CD4-positive, alpha-beta T cell (primary cell): ENCODE measurements around the gene APOL3. TPM values are rescaled to one million over a fixed set of nuclear protein-coding genes. Genes with fewer than 3 reads are reported as not detected.

Experiments used
- ATAC-seq: fragments of 200-7000 bp; cut with Tn5 transposase; one replicate; pipeline ENCODE4 v1.10.0; 2022; ENCODE audit warnings: mild to moderate bottlenecking; ENCODE audit not compliant: poor library complexity
- CTCF ChIA-PET: fragments of 350-600 bp; sonication (Branson Sonifier 250); formaldehyde crosslinking; loops from one replicate; lab custom pipeline; 2021; ENCODE audit warnings: antibody characterized with exemption, inconsistent platforms; lab: Charles Lee
- POLR2A ChIA-PET: fragments of 350-600 bp; sonication (Branson Sonifier 250); formaldehyde crosslinking; loops from one replicate; lab custom pipeline; 2021; ENCODE audit warnings: antibody characterized with exemption, inconsistent platforms; lab: Charles Lee
- DNase-seq, 14 experiments: peaks; one replicate each; pipeline ENCODE4 v3.0.0-alpha.2; 2013 to 2020; ENCODE audit warnings: mixed read lengths in 2 of 14
- H3K27ac ChIP-seq, 2 donors: one replicate each; pipeline versions ENCODE4 v1.5.1 to v1.7.0; 2013; ENCODE audit warnings: low read length in 2 of 2, low read depth in 1 of 2, mild to moderate bottlenecking in 1 of 2
- H3K27me3 ChIP-seq, 2 experiments: 1 replicate in 1 of 2; 2 replicates in 1 of 2; pipeline versions ENCODE4 v1.6.1 to v1.7.0; 2013; ENCODE audit warnings: low read length in 2 of 2, control low read depth in 1 of 2, mild to moderate bottlenecking in 1 of 2, moderate library complexity in 1 of 2; ENCODE audit not compliant: insufficient read depth in 2 of 2, control insufficient read depth in 1 of 2
- H3K36me3 ChIP-seq: one replicate; pipeline ENCODE4 v1.6.1; 2013; ENCODE audit warnings: low read length, control low read depth; ENCODE audit not compliant: insufficient read depth
- H3K4me1 ChIP-seq: one replicate; pipeline ENCODE4 v1.6.1; 2013; ENCODE audit warnings: low read length, control low read depth; ENCODE audit not compliant: insufficient read depth
- H3K4me3 ChIP-seq: one replicate; pipeline ENCODE4 v1.5.1; 2013; ENCODE audit warnings: mild to moderate bottlenecking, low read length, moderate library complexity
- H3K9me3 ChIP-seq, 2 experiments: 1 replicate in 1 of 2; 2 replicates in 1 of 2; pipeline versions ENCODE4 v1.6.1 to v1.7.0; 2013; ENCODE audit warnings: low read length in 2 of 2, mild to moderate bottlenecking in 2 of 2, control low read depth in 1 of 2, moderate library complexity in 1 of 2; ENCODE audit not compliant: control insufficient read depth in 1 of 2, insufficient read depth in 1 of 2
- H3K27ac Mint-ChIP-seq: one replicate; pipeline ENCODE4 v1.8.0; 2020; ENCODE audit warnings: mixed read lengths
- H3K27me3 Mint-ChIP-seq: one replicate; pipeline ENCODE4 v1.8.0; 2021; ENCODE audit warnings: mixed read lengths
- H3K36me3 Mint-ChIP-seq: one replicate; pipeline ENCODE4 v1.8.0; 2021; ENCODE audit warnings: low read depth, mixed read lengths
- H3K4me1 Mint-ChIP-seq: one replicate; pipeline ENCODE4 v1.8.0; 2021; ENCODE audit warnings: low read depth, mixed read lengths
- H3K4me3 Mint-ChIP-seq: one replicate; pipeline ENCODE4 v1.8.0; 2020; ENCODE audit warnings: mild to moderate bottlenecking, mixed read lengths
- H3K9me3 Mint-ChIP-seq: one replicate; pipeline ENCODE4 v1.8.0; 2020; ENCODE audit warnings: mixed read lengths
- CTCF ChIP-seq: fragments of 200-600 bp; IDR thresholded peaks from one replicate; pipeline ENCODE4 v1.8.0; 2022; ENCODE audit warnings: antibody characterized with exemption, mild to moderate bottlenecking
- intact Hi-C, 2 experiments: fragments of 100-400 bp; cut with DNase I in 1 of 2; cut with micrococcal nuclease in 1 of 2; formaldehyde crosslinking; loops; one replicate each; pipeline versions ENCODE4 v1.15.1 to v1.9.0; 2023 to 2025; cut with DNase I, micrococcal nuclease
- total RNA-seq, 174 experiments: library from RNA in 2 of 174; stranded (reverse) in 2 of 174; gene quantifications; one replicate each; pipeline ENCODE4 v1.2.3 and lab custom pipeline; 2021 to 2026

Gene APOL3
- total RNA-seq, 2 experiments from 2014 or later: 111 to 116 TPM

GRCh38 chr22:36193577-36193976 lies 33.0 kb upstream of the APOL3 start:
- CTCF ChIA-PET: no interaction called here
- Histone ChIP-seq H3K4me1 (peaks cover 9% of the 10 kb centered on the region), H3K27me3 (peaks cover 0 to 2% of the 10 kb centered on the region in 2 experiments), H3K9me3 (no peaks in the 10 kb centered on the region), H3K4me3 (no peak overlapping the region), H3K27ac (no peak overlapping the region), H3K36me3 (no peaks in the 10 kb centered on the region)
- no peak overlapping the region for H3K4me3 Mint-ChIP-seq
- intact Hi-C loops: loop anchor here in 1 of 2 experiments (10.0 kb wide), 1 partner anchor 81 kb away; no protein-coding TSS in a partner anchor
- peaks cover 6% of the 10 kb centered on the region for H3K4me1 Mint-ChIP-seq
- peaks cover 17% of the 10 kb centered on the region for H3K27me3 Mint-ChIP-seq
- H3K27ac Mint-ChIP-seq: no peak overlapping the region
- no peak for DNase-seq
- no peak for ATAC-seq
- H3K9me3 Mint-ChIP-seq: no peaks in the 10 kb centered on the region
- H3K36me3 Mint-ChIP-seq: no peaks in the 10 kb centered on the region
- no peak for TF ChIP-seq CTCF
- POLR2A ChIA-PET: no interaction called here

GRCh38 chr22:36193171-36193570 lies 32.6 kb upstream of the APOL3 start:
- H3K27ac ChIP-seq: no peak overlapping the region
- intact Hi-C loops: loop anchor here in 1 of 2 experiments (10.0 kb wide), 1 partner anchor 82 kb away; no protein-coding TSS in a partner anchor
- no peak overlapping the region for H3K4me3 Mint-ChIP-seq
- DNase-seq (no peak), ATAC-seq (no peak)
- H3K4me1 ChIP-seq: peaks cover 9% of the 10 kb centered on the region
- CTCF ChIA-PET: no interaction called here
- H3K27me3 ChIP-seq: peaks cover 0 to 2% of the 10 kb centered on the region in 2 experiments
- no peaks in the 10 kb centered on the region for H3K36me3 Mint-ChIP-seq
- H3K36me3 ChIP-seq: no peaks in the 10 kb centered on the region
- peaks cover 13% of the 10 kb centered on the region for H3K27me3 Mint-ChIP-seq
- no peak overlapping the region for H3K27ac Mint-ChIP-seq
- TF ChIP-seq CTCF: no peak
- no peaks in the 10 kb centered on the region for H3K9me3 Mint-ChIP-seq
- no peaks in the 10 kb centered on the region for H3K9me3 ChIP-seq
- POLR2A ChIA-PET: no interaction called here
- H3K4me1 Mint-ChIP-seq: peaks cover 6% of the 10 kb centered on the region
- no peak overlapping the region for H3K4me3 ChIP-seq

- intact Hi-C loops: loop anchor here in 1 of 2 experiments (10.0 kb wide), 1 partner anchor 82 kb away; no protein-coding TSS in a partner anchor
Measured at GRCh38 chr22:36192542-36192941, 32.0 kb upstream of the APOL3 start.

More at GRCh38 chr22:36192542-36192941, 32.0 kb upstream of the APOL3 start:
- H3K27me3 ChIP-seq: peaks cover 0 to 2% of the 10 kb centered on the region in 2 experiments
- Mint-ChIP-seq H3K27me3 (peaks cover 10% of the 10 kb centered on the region), H3K4me3 (no peak overlapping the region), H3K36me3 (no peaks in the 10 kb centered on the region), H3K27ac (no peak overlapping the region), H3K4me1 (peaks cover 4% of the 10 kb centered on the region), H3K9me3 (no peaks in the 10 kb centered on the region)
- H3K4me3 ChIP-seq: no peak overlapping the region
- ATAC-seq (no peak), DNase-seq (no peak)
- POLR2A ChIA-PET: no interaction called here
- CTCF ChIA-PET: no interaction called here
- H3K27ac ChIP-seq: no peak overlapping the region
- TF ChIP-seq CTCF: no peak
- H3K9me3 ChIP-seq: no peaks in the 10 kb centered on the region
- no peaks in the 10 kb centered on the region for H3K36me3 ChIP-seq
- peaks cover 8% of the 10 kb centered on the region for H3K4me1 ChIP-seq
